ENCODE measurements around the gene CAB39.

DNA sequence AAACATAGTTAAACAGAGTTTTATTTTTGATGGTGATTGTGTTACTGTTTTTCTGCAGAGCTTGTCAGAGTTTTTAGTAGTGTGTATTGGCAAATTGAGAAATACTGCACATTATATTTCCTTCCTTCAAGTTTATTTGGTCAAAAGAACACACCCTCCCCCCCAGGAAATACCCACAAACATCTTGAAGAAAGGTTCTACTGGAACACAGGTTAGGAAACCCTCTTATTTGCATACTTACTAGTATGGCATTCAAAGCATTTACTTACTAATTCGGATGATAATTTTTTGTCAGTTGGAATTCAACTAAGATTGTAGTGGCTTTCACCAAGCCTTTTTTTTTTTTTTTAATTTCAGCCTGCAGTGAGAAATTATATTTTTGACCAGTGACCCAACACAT lies 9.1 kb downstream of the CAB39 start:
- TF ChIP-seq, protein P1, sequence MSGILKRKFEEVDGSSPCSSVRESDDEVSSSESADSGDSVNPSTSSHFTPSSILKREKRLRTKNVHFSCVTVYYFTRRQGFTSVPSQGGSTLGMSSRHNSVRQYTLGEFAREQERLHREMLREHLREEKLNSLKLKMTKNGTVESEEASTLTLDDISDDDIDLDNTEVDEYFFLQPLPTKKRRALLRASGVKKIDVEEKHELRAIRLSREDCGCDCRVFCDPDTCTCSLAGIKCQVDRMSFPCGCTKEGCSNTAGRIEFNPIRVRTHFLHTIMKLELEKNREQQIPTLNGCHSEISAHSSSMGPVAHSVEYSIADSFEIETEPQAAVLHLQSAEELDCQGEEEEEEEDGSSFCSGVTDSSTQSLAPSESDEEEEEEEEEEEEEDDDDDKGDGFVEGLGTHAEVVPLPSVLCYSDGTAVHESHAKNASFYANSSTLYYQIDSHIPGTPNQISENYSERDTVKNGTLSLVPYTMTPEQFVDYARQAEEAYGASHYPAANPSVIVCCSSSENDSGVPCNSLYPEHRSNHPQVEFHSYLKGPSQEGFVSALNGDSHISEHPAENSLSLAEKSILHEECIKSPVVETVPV (CRISPR knock-in tag; IDR thresholded peaks at IDR 0.05): no peak
- no peak for TF ChIP-seq TCF4 (CRISPR knock-in tag; IDR thresholded peaks at IDR 0.05; ENCODE audit: borderline replicate concordance)
- no peak for TF ChIP-seq BACH2 (CRISPR knock-in tag; IDR thresholded peaks at IDR 0.05; ENCODE audit: borderline replicate concordance)
- TF ChIP-seq ZFP3 (CRISPR knock-in tag; IDR thresholded peaks at IDR 0.05): no peak
- TF ChIP-seq, protein P2, sequence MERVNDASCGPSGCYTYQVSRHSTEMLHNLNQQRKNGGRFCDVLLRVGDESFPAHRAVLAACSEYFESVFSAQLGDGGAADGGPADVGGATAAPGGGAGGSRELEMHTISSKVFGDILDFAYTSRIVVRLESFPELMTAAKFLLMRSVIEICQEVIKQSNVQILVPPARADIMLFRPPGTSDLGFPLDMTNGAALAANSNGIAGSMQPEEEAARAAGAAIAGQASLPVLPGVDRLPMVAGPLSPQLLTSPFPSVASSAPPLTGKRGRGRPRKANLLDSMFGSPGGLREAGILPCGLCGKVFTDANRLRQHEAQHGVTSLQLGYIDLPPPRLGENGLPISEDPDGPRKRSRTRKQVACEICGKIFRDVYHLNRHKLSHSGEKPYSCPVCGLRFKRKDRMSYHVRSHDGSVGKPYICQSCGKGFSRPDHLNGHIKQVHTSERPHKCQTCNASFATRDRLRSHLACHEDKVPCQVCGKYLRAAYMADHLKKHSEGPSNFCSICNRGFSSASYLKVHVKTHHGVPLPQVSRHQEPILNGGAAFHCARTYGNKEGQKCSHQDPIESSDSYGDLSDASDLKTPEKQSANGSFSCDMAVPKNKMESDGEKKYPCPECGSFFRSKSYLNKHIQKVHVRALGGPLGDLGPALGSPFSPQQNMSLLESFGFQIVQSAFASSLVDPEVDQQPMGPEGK (CRISPR knock-in tag; IDR thresholded peaks at IDR 0.05; ENCODE audit: borderline replicate concordance): no peak
- TF ChIP-seq GLIS3 (CRISPR knock-in tag; IDR thresholded peaks at IDR 0.05): no peak
- TF ChIP-seq, protein P3, sequence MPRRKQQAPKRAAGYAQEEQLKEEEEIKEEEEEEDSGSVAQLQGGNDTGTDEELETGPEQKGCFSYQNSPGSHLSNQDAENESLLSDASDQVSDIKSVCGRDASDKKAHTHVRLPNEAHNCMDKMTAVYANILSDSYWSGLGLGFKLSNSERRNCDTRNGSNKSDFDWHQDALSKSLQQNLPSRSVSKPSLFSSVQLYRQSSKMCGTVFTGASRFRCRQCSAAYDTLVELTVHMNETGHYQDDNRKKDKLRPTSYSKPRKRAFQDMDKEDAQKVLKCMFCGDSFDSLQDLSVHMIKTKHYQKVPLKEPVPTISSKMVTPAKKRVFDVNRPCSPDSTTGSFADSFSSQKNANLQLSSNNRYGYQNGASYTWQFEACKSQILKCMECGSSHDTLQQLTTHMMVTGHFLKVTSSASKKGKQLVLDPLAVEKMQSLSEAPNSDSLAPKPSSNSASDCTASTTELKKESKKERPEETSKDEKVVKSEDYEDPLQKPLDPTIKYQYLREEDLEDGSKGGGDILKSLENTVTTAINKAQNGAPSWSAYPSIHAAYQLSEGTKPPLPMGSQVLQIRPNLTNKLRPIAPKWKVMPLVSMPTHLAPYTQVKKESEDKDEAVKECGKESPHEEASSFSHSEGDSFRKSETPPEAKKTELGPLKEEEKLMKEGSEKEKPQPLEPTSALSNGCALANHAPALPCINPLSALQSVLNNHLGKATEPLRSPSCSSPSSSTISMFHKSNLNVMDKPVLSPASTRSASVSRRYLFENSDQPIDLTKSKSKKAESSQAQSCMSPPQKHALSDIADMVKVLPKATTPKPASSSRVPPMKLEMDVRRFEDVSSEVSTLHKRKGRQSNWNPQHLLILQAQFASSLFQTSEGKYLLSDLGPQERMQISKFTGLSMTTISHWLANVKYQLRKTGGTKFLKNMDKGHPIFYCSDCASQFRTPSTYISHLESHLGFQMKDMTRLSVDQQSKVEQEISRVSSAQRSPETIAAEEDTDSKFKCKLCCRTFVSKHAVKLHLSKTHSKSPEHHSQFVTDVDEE (CRISPR knock-in tag; IDR thresholded peaks at IDR 0.05): no peak
- TF ChIP-seq RARB (CRISPR knock-in tag; IDR thresholded peaks at IDR 0.05): no peak
- TF ChIP-seq, protein P4, sequence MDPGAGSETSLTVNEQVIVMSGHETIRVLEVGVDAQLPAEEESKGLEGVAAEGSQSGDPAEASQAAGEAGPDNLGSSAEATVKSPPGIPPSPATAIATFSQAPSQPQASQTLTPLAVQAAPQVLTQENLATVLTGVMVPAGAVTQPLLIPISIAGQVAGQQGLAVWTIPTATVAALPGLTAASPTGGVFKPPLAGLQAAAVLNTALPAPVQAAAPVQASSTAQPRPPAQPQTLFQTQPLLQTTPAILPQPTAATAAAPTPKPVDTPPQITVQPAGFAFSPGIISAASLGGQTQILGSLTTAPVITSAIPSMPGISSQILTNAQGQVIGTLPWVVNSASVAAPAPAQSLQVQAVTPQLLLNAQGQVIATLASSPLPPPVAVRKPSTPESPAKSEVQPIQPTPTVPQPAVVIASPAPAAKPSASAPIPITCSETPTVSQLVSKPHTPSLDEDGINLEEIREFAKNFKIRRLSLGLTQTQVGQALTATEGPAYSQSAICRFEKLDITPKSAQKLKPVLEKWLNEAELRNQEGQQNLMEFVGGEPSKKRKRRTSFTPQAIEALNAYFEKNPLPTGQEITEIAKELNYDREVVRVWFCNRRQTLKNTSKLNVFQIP (CRISPR knock-in tag; IDR thresholded peaks at IDR 0.05; ENCODE audit: borderline replicate concordance, low read depth): no peak

All from SK-N-SH treated with all-trans-retinoic acid at 6 μM for 48 hours (cell line).